ENCODE measurements around the gene KCNE2. TPM values are rescaled to one million over a fixed set of nuclear protein-coding genes. Genes with fewer than 3 reads are reported as not detected.

Gene KCNE2
- total RNA-seq, 1 experiment from 2014 or later, result not detected

GRCh38 chr21:34369741-34370140 lies 5.9 kb downstream of the KCNE2 start:
- BruUV-seq (replicated peaks), result no TSS peak
- CTCF ChIA-PET, result no interaction called here
- intact Hi-C loops (cut with micrococcal nuclease), result no loop called here

More at GRCh38 chr21:34369741-34370140, 5.9 kb downstream of the KCNE2 start:
- Histone ChIP-seq H3K4me3 (replicated peaks in 1 of 2; ENCODE audit: low read depth in 1 of 2, low read length in 2 of 2) (no peak overlapping the region), H2AFZ (ENCODE audit: low read depth, low read length, poor library complexity, severe bottlenecking) (no peak overlapping the region), H3K9ac (ENCODE audit: low read length) (no peak overlapping the region), H3K79me2 (ENCODE audit: insufficient read depth, low read length) (no peaks in the 10 kb centered on the region), H4K20me1 (ENCODE audit: insufficient read depth) (no peaks in the 10 kb centered on the region), H3K4me2 (ENCODE audit: low read length) (no peak overlapping the region), H3K4me1 (ENCODE audit: control insufficient read depth in 1 of 2, insufficient read depth in 2 of 2, low read length in 2 of 2) (peaks cover 0 to 3% of the 10 kb centered on the region in 2 experiments; a peak in 2 of 4 replicates), H3K27me3 (ENCODE audit: insufficient read depth, low read length) (no peaks in the 10 kb centered on the region), H3K36me3 (ENCODE audit: control insufficient read depth in 1 of 2, insufficient read depth in 2 of 2, low read length in 2 of 2) (no peaks in the 10 kb centered on the region), H3K27ac (ENCODE audit: low read depth, low read length) (no peak overlapping the region), H3K9me3 (ENCODE audit: control insufficient read depth in 1 of 2, insufficient read depth in 1 of 2, low read depth in 1 of 2, low read length in 2 of 2) (no peaks in the 10 kb centered on the region), H3K9me2 (ENCODE audit: insufficient read depth) (no peaks in the 10 kb centered on the region)
- POLR2A ChIA-PET, result no interaction called here
- RAD21 ChIA-PET (ENCODE audit: low non-redundant PET in 1 of 2, low total read pairs in 2 of 2, uncharacterized antibody in 2 of 2, unreplicated experiment in 2 of 2), result no interaction called here
- ATAC-seq (no peak), DNase-seq (ENCODE audit: low read depth, low spot score) (no peak)
- TF ChIP-seq SP1 (IDR thresholded peaks at IDR 0.05; ENCODE audit: low read depth), result no peak
- TF ChIP-seq POLR2AphosphoS5 (IDR thresholded peaks at IDR 0.05; ENCODE audit: low read depth, low read length), result no peak
- no peak for TF ChIP-seq REST (IDR thresholded peaks at IDR 0.05; ENCODE audit: low read depth)
- no peak for TF ChIP-seq ZFX (IDR thresholded peaks at IDR 0.05)
- TF ChIP-seq CEBPB (IDR thresholded peaks at IDR 0.05; ENCODE audit: low read depth), result no peak
- TF ChIP-seq CTCF (IDR thresholded peaks at IDR 0.05 in 2 of 3, conservative IDR thresholded peaks at IDR 0.05 in 1 of 3; ENCODE audit: borderline replicate concordance in 1 of 3, insufficient read depth in 1 of 3, low read depth in 2 of 3, low read length in 2 of 3), result no peak
- TF ChIP-seq MAX (IDR thresholded peaks at IDR 0.05), result no peak
- TF ChIP-seq ZNF274 (IDR thresholded peaks at IDR 0.05; ENCODE audit: low read depth, low read length), result no peak
- TF ChIP-seq POLR2A (IDR thresholded peaks at IDR 0.05; ENCODE audit: borderline replicate concordance, extremely low read depth, insufficient read depth, insufficient read length), result no peak
- TF ChIP-seq RAD21 (IDR thresholded peaks at IDR 0.05; ENCODE audit: low read depth), result no peak
